HL-60 (cell line): ENCODE results near the gene CD300LF.
A peak's percentile ranks its signal among the peaks of the same experiment; 100 is the strongest.

ENCODE experiments used
- DNase-seq, 2 experiments: peaks; one replicate each; pipeline ENCODE4 v3.0.0-alpha.2; 2010 to 2020; ENCODE audit warnings: low read depth in 1 of 2, low spot score in 1 of 2
- H3K27ac ChIP-seq: fragments of 250-450 bp; sonication (Bioruptor Pico); replicated peaks from 2 replicates; pipeline ENCODE4 v1.5.1; 2020; ENCODE audit warnings: mild to moderate bottlenecking, moderate library complexity
- H3K27me3 ChIP-seq: fragments of 250-450 bp; sonication (Bioruptor Pico); 2 replicates; pipeline ENCODE4 v1.5.1; 2021; ENCODE audit warnings: mild to moderate bottlenecking, moderate library complexity; ENCODE audit not compliant: insufficient read depth, poor library complexity, severe bottlenecking
- H3K4me3 ChIP-seq: replicated peaks from 2 replicates; pipeline ENCODE4 v1.5.1; 2011; ENCODE audit warnings: mild to moderate bottlenecking, control low read depth, low read length; ENCODE audit not compliant: insufficient read depth
- CTCF ChIP-seq: IDR thresholded peaks from one replicate; pipeline ENCODE4 v1.5.1; 2011; ENCODE audit warnings: low read length, control low read depth, inconsistent platforms; ENCODE audit not compliant: insufficient read depth
- GABPA ChIP-seq: IDR thresholded peaks from 2 replicates; pipeline ENCODE4 v1.6.1; 2012; ENCODE audit warnings: low read depth
- POLR2AphosphoS5 ChIP-seq: IDR thresholded peaks from 2 replicates; pipeline ENCODE4 v1.6.1; 2012; ENCODE audit warnings: low read depth
- REST ChIP-seq: IDR thresholded peaks from 2 replicates; pipeline ENCODE4 v1.6.1; 2012; ENCODE audit warnings: low read depth; ENCODE audit not compliant: insufficient replicate concordance
- SPI1 ChIP-seq: IDR thresholded peaks from 2 replicates; pipeline ENCODE4 v1.6.1; 2012; ENCODE audit warnings: low read depth, mild to moderate bottlenecking, borderline replicate concordance
- long read RNA-seq: library from polyadenylated mRNA; unstranded; transcript quantifications from one replicate; pipeline ENCODE4 v2.0.0, GENCODE V29; 2020

CD300LF gene
- long read RNA-seq, transcript CD300LF-210 (7 exons, 1,275 nt), result minor isoform, 22 of 192 reads
- long read RNA-seq, transcript CD300LF-202 (7 exons, 1,764 nt), result major isoform, 84 of 192 reads
- long read RNA-seq, partial matches to known transcripts, result 1 of 192 reads
- long read RNA-seq, other reads (novel, unspliced or antisense), result 81 of 192 reads

- TF ChIP-seq POLR2AphosphoS5 (peak; percentile 74), REST (no peak), SPI1 (peak; percentile 91)
- H3K27ac ChIP-seq, result peak within 1 kb of the TSS; percentile 94
- no peaks in the 10 kb centered on the region for H3K27me3 ChIP-seq
- DNase-seq, result peak; percentile 80 to 95
- H3K4me3 ChIP-seq, result peak within 1 kb of the TSS; percentile 94
Measured at GRCh38 chr17:74712756-74713155, at the start of gene CD300LF. Gene CD300LF, minus strand, starts transcription at chr17:74712923. Its CDS starts 57 bp downstream, at chr17:74712866.

- TF ChIP-seq SPI1 (no peak), REST (no peak), GABPA (no peak), CTCF (no peak), POLR2AphosphoS5 (no peak)
- H3K27me3 ChIP-seq, result no peaks in the 10 kb centered on the region
- no peak overlapping the region for H3K4me3 ChIP-seq
- H3K27ac ChIP-seq, result no peak overlapping the region
- DNase-seq, result no peak
Measured at GRCh38 chr17:74761931-74762330, 49.2 kb upstream of the CD300LF start.

GRCh38 chr17:74761419-74761818 lies 48.7 kb upstream of the CD300LF start:
- Histone ChIP-seq H3K4me3 (no peak overlapping the region), H3K27ac (no peak overlapping the region), H3K27me3 (no peaks in the 10 kb centered on the region)
- no peak for TF ChIP-seq POLR2AphosphoS5
- no peak for TF ChIP-seq GABPA
- TF ChIP-seq SPI1, result no peak
- DNase-seq, result no peak

- Histone ChIP-seq H3K27me3 (no peaks in the 10 kb centered on the region), H3K27ac (peak overlapping the region; percentile 37), H3K4me3 (no peak overlapping the region)
- no peak for DNase-seq
- TF ChIP-seq REST (peak; percentile 45), POLR2AphosphoS5 (no peak)
Measured at GRCh38 chr17:74760404-74761105, 47.8 kb upstream of the CD300LF start.
